HL-60/S4 treated with phorbol 12-myristate 13-acetate at 8.2 ng/mL for 4 days and 3 days (cell line): ENCODE measurements around the gene ZAP70.
"Not testable (repeated sequence)": the region's sequence is repeated elsewhere in the genome, so short reads cannot be mapped to it uniquely, and the experiment has no call there.

Experiments
- in situ Hi-C: fragments of 300-500 bp; cut with MboI; formaldehyde crosslinking; loops from 2 replicates; pipeline ENCODE4 v1.15.0; 2022; ENCODE audit warnings: low sequenced_read_pairs

The ZAP70 gene

GRCh38 chr2:97713296-97714083 lies at the start of gene ZAP70:
ZAP70 (plus strand) TSS chr2:97713576; CDS start chr2:97724037, 10,461 bp downstream.
- in situ Hi-C loops, result loop anchor here (25.0 kb wide), 1 partner anchor 674 kb away; no protein-coding TSS in a partner anchor

- in situ Hi-C loops, result loop anchor here (25.0 kb wide), 1 partner anchor 1601 kb away; no protein-coding TSS in a partner anchor
Measured at GRCh38 chr2:97663626-97663961, 49.8 kb upstream of the ZAP70 start.

- in situ Hi-C loops, result loop anchor here (25.0 kb wide), 1 partner anchor 1602 kb away; no protein-coding TSS in a partner anchor
Measured at GRCh38 chr2:97663962-97664635, 49.3 kb upstream of the ZAP70 start, which contains the start of gene ACTR1B. ACTR1B (minus strand) TSS chr2:97664044; CDS start chr2:97663890, 154 bp downstream.

- in situ Hi-C loops, result loop anchor here (25.0 kb wide), 1 partner anchor 1602 kb away; no protein-coding TSS in a partner anchor
Measured at GRCh38 chr2:97664636-97664970, 48.8 kb upstream of the ZAP70 start.

DNA sequence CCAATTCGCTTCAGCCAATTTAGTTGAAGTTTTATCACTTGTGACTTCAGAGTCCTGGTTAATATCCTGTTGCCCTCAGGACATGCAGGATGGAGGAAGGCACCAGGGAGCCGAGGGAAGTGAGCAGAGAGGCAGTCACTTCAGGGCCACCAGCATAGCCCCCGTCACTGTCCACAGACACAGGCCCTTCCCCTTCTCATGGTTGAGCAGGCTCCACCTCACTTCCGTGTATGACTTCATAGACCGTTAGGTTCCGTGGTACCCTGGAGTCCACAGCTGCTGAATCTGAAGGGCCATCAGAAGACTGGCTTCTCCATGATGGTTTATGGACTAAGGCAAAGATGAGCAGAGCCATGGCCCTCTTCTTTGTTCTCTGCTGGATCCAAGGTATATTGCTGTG lies 43.9 kb upstream of the ZAP70 start, which contains the start of gene C2orf92:
C2orf92 (plus strand) TSS at position 266 of the 400 bp plus-strand sequence; CDS start at position 342, 76 bp downstream.
- in situ Hi-C loops, result loop anchor here (25.0 kb wide), 1 partner anchor 1607 kb away; no protein-coding TSS in a partner anchor

DNA sequence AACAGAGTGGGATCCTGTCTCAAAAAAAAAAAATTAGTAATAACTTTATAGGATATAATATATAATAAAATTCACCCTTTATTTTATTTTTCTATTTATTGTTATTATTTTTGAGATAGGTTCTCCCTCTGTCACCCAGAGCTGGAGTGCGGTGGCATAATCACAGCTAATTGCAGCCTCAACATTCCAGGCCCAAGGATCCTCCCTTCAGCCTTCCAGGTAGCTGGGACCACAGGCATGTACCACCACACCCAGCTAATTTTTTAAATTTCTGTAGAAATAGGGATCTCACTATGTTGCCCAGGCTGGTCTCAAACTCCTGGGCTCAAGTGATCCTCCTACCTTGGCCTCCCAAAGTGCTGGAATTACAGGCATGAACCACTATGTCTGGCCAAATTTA lies 42.9 kb upstream of the ZAP70 start:
- in situ Hi-C loops, result loop anchor here (25.0 kb wide), 1 partner anchor 1608 kb away; no protein-coding TSS in a partner anchor

GRCh38 chr2:97671526-97671925 lies 41.9 kb upstream of the ZAP70 start:
- in situ Hi-C loops, result loop anchor here (25.0 kb wide), 1 partner anchor 1609 kb away; no protein-coding TSS in a partner anchor

- in situ Hi-C loops, result loop anchor here (25.0 kb wide), 1 partner anchor 1610 kb away; no protein-coding TSS in a partner anchor
Measured at GRCh38 chr2:97672606-97673140, 40.7 kb upstream of the ZAP70 start.

DNA sequence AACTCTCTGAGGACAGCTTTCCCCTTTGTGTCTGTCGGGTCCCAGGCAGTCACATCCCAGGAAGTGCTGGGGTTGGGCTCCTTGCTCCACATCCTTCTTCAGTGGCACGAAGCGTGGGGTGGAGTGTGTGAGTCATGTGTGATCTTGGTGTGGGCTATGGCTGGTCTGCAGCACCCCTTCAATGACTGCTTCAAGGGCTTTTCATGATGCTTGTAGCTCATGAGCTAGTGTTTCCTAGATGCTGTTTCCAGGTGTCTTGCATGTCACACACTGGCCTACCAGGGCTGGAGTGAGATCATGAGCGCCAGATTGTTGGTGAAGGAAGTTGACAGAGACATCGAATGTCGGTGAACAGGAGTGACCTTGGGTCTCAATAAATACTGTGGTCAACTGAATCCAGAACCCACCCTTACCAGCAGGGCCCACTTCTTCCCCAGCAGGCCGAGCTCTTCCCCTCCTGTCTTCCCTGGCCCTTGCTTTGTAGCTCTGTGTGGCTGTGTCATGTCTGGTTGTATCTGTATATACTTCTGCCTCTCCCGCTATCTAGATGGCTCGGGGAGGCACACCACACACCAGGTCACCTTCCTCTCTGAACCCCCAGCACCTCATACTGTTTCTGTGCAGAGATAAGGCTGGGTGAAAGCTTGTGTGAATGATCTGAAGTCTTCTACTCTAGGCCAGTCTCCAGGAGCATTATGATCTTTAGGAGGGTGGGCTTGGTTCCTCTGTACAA lies 40.0 kb upstream of the ZAP70 start:
- in situ Hi-C loops, result loop anchor here (25.0 kb wide), 1 partner anchor 1611 kb away; no protein-coding TSS in a partner anchor

- in situ Hi-C loops, result loop anchor here (25.0 kb wide), 1 partner anchor 1612 kb away; no protein-coding TSS in a partner anchor
Measured at GRCh38 chr2:97673915-97674283, 39.5 kb upstream of the ZAP70 start.

DNA sequence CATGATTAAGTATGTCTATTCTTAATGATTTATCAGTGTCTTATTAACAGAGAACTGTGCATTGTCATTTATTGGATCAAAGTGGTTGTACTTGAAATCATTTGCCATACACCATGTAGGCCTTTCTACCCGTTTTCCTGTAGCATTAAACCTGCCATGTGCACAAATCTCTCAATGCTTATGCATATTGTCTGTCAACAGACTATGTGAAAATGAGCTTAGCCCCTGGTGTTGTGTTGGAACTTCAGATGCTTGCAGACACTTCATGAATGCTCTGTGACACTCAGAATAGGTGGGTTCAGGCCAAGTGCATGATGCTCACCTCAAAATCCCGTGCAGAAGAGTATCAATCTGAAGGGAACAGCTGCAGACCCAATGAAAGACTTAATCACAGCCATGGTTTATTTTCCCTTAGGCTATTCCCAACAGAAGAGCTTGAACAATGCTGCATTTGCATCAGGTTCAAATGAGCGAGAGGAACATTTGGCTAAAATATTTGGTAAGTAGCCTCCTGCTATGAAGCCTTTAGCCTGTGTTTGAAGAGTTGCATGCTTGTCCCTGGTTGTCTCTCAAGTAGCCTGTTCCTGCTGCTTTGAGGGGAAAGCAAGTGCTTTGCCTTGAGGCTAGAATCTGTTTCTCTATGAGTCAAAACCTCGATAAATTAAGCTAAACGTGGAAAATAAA lies 37.8 kb upstream of the ZAP70 start:
- in situ Hi-C loops, result no loop called here

DNA sequence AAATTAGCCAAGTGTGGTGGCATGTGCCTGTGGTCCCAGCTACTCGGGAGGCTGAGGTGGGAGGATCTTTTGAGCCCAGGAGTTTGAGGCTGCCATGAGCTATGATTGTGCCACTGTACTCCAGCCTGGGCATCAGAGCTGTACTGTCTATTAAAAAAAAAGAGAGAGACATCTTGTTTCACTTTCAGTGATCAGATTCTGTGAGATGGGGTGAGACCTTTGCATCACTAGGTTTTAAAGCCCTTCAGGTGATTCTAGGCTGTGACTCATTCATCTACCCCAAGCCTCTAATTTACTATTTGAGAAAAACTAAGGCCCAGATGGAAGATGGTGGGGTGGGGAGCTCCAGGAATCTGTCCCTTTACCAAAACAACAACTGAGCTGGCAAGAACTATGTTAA lies 36.8 kb upstream of the ZAP70 start:
- in situ Hi-C loops, result no loop called here

DNA sequence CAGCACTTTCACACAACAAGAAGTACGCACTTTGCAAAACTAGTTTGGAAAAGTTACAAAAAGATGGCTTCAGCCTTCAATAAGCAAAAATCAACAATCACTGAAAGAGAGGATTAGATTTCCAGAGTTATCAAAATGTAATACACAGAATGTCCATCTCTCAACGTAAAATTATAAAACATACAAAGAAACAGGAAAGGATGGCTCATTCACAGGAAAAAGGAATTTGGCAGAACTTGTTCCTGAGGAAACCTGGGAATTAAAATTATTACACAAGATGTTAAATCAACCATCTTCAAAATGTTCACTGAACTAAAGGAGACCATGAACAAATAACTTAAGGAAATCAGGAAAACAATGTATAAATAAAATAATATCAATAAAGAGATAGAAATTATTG lies 35.9 kb upstream of the ZAP70 start:
- in situ Hi-C loops, result no loop called here

DNA sequence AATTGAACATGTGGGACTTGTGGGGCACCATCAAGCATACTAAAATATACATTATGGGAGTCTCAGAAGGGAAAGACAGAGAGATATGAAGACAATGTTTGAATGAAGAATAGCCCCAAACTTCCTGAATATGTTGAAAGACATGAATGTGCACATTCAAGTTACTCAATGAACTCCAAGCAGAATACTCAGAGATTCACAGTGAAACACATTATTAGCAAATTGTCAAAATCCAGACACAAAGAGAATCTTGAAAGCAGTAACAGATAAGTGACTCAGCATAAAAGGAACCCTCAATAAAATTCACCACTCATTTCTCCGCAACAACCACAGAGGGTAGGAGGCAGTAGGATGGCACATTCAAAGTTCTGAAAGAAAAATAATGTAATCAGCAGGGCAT lies 35.1 kb upstream of the ZAP70 start:
- in situ Hi-C loops, result no loop called here

- in situ Hi-C loops, result not testable (repeated sequence)
Measured at GRCh38 chr2:97687235-97687634, 26.1 kb upstream of the ZAP70 start.

GRCh38 chr2:97688062-97688827 lies 25.1 kb upstream of the ZAP70 start:
- in situ Hi-C loops, result no loop called here

DNA sequence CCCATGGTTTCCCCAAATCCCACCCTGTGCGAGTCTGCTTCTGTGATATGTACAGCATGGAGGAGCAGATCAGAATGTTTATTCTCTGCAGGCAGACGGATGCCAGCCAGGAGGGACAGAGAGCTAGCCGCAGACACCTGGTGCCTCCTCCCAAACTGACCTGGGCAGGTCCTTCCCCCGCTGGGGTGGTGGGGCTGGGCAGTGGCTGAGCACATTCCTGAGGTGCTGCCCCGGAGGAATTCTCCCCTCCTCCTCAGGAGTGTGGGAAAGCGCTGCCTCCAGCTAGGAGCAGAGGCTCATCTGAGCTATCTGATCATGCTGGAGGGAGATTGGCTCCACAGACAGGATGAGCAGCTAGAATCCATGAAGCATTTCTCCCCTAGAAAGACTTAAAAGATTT lies 22.2 kb upstream of the ZAP70 start:
- in situ Hi-C loops, result no loop called here

DNA sequence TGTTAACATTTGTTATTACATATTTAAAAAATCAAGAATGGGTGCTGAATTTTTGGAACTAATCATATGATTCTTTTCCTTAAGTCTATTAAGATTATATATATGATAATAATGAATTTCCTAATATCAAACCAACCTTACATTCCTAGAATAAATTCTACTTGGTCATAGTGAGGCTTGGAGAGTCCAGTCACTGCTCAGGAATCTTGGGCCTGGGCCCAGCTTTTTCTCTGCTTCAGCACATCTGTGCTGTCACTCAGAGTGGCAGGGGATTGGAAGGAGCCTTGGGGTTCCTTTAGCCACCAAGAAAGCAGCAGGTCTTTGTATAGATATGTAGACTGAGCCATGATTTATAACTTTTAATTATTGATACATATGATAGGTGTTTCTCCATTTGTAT lies 19.9 kb upstream of the ZAP70 start:
- in situ Hi-C loops, result no loop called here

GRCh38 chr2:97695744-97696143 lies 17.6 kb upstream of the ZAP70 start:
- in situ Hi-C loops, result no loop called here
